ENCODE data around the gene KIAA1586. TPM values are rescaled to one million over a fixed set of nuclear protein-coding genes. Genes with fewer than 3 reads are reported as not detected.

KIAA1586 gene
- total RNA-seq, 4 donors from 2014 or later = 3.1 to 6.4 (median 4.8) TPM

DNA sequence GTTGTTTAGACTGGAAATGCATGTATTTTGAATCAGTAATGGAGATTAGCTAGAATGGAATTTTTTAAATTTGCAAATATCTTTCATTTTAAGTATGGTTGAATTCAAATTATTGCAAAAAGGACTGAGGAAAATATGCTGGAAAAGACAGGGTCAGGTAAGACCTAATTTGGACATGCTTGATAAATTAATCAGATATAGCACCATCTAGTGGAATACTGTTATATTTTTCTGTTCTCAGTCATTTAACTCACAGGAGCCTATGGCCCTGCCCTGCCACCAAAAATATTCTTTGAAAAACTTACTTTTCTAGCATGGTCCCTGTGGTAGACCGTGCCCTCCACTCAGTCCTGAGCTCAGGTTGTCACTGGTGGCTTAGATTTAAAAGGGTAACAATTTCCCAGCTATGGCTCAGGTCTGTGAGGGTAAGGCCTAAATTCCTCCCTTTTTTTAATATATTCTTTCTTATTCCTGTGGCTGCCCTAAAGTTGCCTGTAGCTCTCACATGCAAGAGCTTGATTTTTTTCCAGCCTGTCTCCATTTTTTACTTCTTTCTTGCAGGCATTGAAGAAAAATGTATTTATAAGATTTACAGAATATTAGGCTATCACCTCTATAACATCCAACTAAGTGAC is 25.3 kb upstream of the KIAA1586 start:
- H3K27me3 ChIP-seq = no peaks in the 10 kb centered on the region
- H3K4me1 ChIP-seq = no peaks in the 10 kb centered on the region
- TF ChIP-seq, protein P1, sequence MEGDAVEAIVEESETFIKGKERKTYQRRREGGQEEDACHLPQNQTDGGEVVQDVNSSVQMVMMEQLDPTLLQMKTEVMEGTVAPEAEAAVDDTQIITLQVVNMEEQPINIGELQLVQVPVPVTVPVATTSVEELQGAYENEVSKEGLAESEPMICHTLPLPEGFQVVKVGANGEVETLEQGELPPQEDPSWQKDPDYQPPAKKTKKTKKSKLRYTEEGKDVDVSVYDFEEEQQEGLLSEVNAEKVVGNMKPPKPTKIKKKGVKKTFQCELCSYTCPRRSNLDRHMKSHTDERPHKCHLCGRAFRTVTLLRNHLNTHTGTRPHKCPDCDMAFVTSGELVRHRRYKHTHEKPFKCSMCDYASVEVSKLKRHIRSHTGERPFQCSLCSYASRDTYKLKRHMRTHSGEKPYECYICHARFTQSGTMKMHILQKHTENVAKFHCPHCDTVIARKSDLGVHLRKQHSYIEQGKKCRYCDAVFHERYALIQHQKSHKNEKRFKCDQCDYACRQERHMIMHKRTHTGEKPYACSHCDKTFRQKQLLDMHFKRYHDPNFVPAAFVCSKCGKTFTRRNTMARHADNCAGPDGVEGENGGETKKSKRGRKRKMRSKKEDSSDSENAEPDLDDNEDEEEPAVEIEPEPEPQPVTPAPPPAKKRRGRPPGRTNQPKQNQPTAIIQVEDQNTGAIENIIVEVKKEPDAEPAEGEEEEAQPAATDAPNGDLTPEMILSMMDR (IDR thresholded peaks at IDR 0.05) = peak in 1 of 2 donors; percentile 30
- TF ChIP-seq POLR2A (IDR thresholded peaks at IDR 0.05) (no peak), POLR2AphosphoS5 (IDR thresholded peaks at IDR 0.05) (no peak)
- DNase-seq (ENCODE audit: low spot score in 2 of 2) = no peak
- no peak overlapping the region for H3K27ac ChIP-seq
- WGBS = 29% methylated on average over 1 of the region's 1 CpG
- peaks cover 7% of the 10 kb centered on the region for H3K9me3 ChIP-seq
- H3K4me3 ChIP-seq = no peak overlapping the region
- H3K36me3 ChIP-seq = no peaks in the 10 kb centered on the region

DNA sequence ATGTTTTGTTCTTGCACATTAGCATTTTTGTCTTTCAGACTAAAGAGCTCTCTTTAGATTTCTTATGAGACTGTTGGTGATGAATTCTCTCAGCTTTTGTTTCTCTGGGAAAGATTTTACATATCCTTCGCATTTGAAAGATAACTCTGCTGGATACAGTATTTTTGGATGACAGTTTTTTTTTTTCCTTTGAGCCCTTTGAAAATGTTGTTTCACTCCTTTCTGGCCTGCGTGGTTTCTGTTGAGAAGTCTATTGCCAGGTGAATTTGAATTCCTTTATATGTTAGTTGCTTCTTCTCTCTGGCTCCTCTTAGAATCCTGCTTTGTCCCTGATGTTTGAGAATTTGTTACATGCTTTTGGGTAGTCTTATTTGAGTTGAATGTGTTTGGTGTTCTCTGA is 22.2 kb upstream of the KIAA1586 start:
- Histone ChIP-seq H3K36me3 (no peaks in the 10 kb centered on the region), H3K4me3 (no peak overlapping the region), H3K27me3 (no peaks in the 10 kb centered on the region), H3K27ac (no peak overlapping the region), H3K9me3 (peaks cover 7% of the 10 kb centered on the region), H3K4me1 (no peaks in the 10 kb centered on the region)
- DNase-seq (ENCODE audit: low spot score in 2 of 2) = no peak
- 72% methylated on average over 2 of the region's 2 CpGs for WGBS
- TF ChIP-seq POLR2AphosphoS5 (IDR thresholded peaks at IDR 0.05) (no peak), POLR2A (IDR thresholded peaks at IDR 0.05) (no peak), EP300 (IDR thresholded peaks at IDR 0.05) (no peak)
- TF ChIP-seq, protein P1 (IDR thresholded peaks at IDR 0.05) = no peak

DNA sequence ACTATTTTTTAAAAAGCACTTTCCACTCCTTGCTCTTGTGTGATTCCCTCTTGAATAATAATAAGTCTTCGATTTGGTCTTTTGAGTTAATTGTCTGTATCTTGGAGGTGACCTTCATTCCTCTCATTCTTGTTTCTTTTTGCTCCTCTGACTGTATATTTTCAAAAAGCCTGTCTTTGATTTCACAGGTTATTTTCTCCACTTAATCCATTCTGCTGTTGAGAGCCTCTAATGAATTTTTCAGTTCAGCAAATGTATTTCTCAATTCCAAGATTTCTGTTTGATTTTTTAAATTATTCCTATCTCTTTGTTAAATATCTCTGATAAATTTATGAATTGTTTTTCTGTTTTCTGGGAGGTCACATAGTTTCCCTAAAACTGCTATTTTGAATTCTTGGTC is 21.7 kb upstream of the KIAA1586 start:
- 88% methylated on average over 1 of the region's 1 CpG for WGBS
- Histone ChIP-seq H3K36me3 (no peaks in the 10 kb centered on the region), H3K27me3 (no peaks in the 10 kb centered on the region), H3K4me3 (no peak overlapping the region), H3K27ac (no peak overlapping the region), H3K9me3 (peaks cover 7% of the 10 kb centered on the region), H3K4me1 (no peaks in the 10 kb centered on the region)
- DNase-seq (ENCODE audit: low spot score in 2 of 2) = no peak
- no peak for TF ChIP-seq POLR2AphosphoS5 (IDR thresholded peaks at IDR 0.05)
- no peak for TF ChIP-seq POLR2A (IDR thresholded peaks at IDR 0.05)
- TF ChIP-seq EP300 (IDR thresholded peaks at IDR 0.05) = no peak
- TF ChIP-seq, protein P1 (IDR thresholded peaks at IDR 0.05) = no peak

DNA sequence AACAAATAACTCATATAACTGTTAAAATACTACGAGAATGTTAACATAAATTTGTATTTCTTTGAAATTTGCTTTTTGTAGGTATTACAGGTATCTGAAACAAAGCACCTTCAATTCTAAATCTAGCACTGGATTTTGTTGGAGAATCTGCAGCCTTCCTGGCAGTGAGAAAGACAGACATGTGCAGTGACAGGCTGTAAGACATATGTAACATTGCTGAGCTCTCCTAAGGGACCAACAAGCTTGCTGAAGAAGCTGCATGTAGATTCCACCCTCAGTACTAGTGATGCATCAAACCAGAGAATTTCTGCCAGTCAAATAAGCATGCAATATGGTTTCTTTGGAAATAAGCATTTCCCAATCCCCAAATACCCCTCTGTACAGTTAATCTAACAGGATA is 20.5 kb upstream of the KIAA1586 start:
- peaks cover 7% of the 10 kb centered on the region for H3K9me3 ChIP-seq
- 92% methylated on average over 1 of the region's 1 CpG for WGBS
- H3K27me3 ChIP-seq = no peaks in the 10 kb centered on the region
- H3K36me3 ChIP-seq = no peaks in the 10 kb centered on the region
- no peaks in the 10 kb centered on the region for H3K4me1 ChIP-seq
- DNase-seq (ENCODE audit: low spot score in 2 of 2) = no peak
- H3K4me3 ChIP-seq = no peak overlapping the region
- no peak overlapping the region for H3K27ac ChIP-seq
- no peak for TF ChIP-seq POLR2AphosphoS5 (IDR thresholded peaks at IDR 0.05)
- TF ChIP-seq, protein P1 (IDR thresholded peaks at IDR 0.05) = no peak
- TF ChIP-seq POLR2A (IDR thresholded peaks at IDR 0.05) = no peak
- no peak for TF ChIP-seq EP300 (IDR thresholded peaks at IDR 0.05)

DNA sequence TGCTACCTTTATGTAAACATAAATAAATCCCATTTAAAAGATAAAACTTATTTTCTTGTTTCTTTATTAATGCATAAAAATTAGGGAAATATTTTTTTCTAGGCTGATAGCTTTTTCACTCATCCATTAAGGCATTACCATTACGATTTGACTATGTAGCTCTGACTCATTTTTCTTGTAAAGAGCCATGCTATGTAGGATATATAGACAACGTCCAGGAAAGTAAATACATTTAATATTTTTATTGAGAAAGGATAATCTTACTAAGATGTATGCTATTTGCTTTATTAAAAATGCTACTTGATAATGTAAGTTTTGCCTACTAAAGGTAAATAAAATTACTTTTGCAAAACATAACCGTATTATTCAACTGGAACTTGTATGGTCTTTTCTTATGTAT is 19.2 kb upstream of the KIAA1586 start:
- TF ChIP-seq POLR2AphosphoS5 (IDR thresholded peaks at IDR 0.05) (no peak), EP300 (IDR thresholded peaks at IDR 0.05) (no peak), POLR2A (IDR thresholded peaks at IDR 0.05) (no peak)
- TF ChIP-seq, protein P1 (IDR thresholded peaks at IDR 0.05) = no peak
- 90% methylated on average over 3 of the region's 3 CpGs for WGBS
- peaks cover 7% of the 10 kb centered on the region for H3K9me3 ChIP-seq

More for the DNA sequence above, 19.2 kb upstream of the KIAA1586 start:
- Histone ChIP-seq H3K27ac (no peak overlapping the region), H3K4me3 (no peak overlapping the region), H3K4me1 (no peaks in the 10 kb centered on the region), H3K36me3 (no peaks in the 10 kb centered on the region), H3K27me3 (no peaks in the 10 kb centered on the region)
- no peak for DNase-seq (ENCODE audit: low spot score in 2 of 2)
